Measurements from ENCODE around the gene IL4I1.

DNA sequence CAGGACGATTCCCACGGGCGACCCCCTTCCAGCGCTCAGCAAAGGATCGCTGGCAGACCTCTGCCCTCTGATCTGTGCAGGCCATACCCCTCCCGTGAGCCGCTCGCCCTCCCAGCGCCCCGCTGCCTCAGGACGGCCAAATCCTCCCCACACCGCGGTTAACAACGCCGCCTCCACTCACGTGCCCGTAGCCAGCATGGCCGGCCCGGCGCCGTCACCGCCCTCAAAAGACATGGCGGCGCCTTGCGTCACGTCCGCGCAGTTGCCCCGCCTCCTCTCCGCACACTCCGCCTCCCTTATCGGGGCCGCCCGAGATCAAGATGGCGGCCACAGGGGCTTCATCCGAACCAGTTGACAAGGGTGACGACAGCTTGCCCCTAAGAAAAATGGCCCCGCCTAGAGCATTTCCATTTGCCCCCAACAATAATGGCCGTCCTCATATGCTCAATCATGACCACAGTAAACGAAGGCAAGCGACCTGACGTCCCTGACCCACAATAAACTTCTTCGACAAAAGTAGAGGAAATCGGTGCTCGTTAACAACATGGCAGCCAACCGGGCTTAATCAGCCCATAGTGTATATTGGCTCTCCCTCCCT lies 20.2 kb downstream of the IL4I1 start:
- peak in 1 of 2 donors; percentile 1 for TF ChIP-seq POLR2A (IDR thresholded peaks at IDR 0.05)
- TF ChIP-seq CTCF (IDR thresholded peaks at IDR 0.05) = no peak
